Transverse colon (tissue), 3 donors: ENCODE results near the gene DTX4.

Source experiments
- POLR2A ChIP-seq: fragments of 450-650 bp; IDR thresholded peaks from one replicate; pipeline ENCODE4 v1.6.1; 2016; ENCODE audit warnings: antibody characterized with exemption, mild to moderate bottlenecking, moderate library complexity
- TF ChIP-seq, protein P1 (sequence below), 5 experiments: fragments of 200-600 bp in 3 of 5; fragments of 450-650 bp in 2 of 5; sonication (generic) in 3 of 5; IDR thresholded peaks; 1 replicate in 2 of 5; 2 replicates in 3 of 5; pipeline ENCODE4 v1.5.1; 2016 to 2017; ENCODE audit warnings: antibody characterized with exemption in 5 of 5, inconsistent platforms in 3 of 5, mild to moderate bottlenecking in 2 of 5, moderate library complexity in 1 of 5

DNA sequence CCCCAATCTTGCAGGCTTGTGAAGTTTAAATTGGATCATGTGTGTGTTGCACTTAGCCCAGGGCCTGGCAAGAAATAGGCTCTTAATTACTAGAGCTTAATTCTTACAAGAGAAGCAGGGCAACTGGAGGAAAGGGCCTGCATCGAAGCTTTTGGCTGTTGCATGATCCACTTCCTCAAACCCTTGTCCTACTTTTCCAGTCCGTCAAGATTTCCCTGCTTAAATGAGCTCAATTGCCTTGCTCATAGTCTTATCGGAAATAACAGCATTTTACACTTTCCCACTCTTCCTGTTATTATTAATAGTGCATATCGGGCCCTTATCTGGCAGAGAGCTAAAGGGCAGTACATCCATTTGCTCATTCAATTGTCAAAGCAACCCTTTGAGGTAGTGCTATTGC lies 18.1 kb downstream of the DTX4 start:
- TF ChIP-seq POLR2A = no peak
- TF ChIP-seq, protein P1, sequence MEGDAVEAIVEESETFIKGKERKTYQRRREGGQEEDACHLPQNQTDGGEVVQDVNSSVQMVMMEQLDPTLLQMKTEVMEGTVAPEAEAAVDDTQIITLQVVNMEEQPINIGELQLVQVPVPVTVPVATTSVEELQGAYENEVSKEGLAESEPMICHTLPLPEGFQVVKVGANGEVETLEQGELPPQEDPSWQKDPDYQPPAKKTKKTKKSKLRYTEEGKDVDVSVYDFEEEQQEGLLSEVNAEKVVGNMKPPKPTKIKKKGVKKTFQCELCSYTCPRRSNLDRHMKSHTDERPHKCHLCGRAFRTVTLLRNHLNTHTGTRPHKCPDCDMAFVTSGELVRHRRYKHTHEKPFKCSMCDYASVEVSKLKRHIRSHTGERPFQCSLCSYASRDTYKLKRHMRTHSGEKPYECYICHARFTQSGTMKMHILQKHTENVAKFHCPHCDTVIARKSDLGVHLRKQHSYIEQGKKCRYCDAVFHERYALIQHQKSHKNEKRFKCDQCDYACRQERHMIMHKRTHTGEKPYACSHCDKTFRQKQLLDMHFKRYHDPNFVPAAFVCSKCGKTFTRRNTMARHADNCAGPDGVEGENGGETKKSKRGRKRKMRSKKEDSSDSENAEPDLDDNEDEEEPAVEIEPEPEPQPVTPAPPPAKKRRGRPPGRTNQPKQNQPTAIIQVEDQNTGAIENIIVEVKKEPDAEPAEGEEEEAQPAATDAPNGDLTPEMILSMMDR (IDR thresholded peaks at IDR 0.05) = no peak
